ENCODE results near the gene DES. TPM values are rescaled to one million over a fixed set of nuclear protein-coding genes. Genes with fewer than 3 reads are reported as not detected.

DES gene
- total RNA-seq, 2 donors from 2014 or later: 12.7 to 23.1 TPM

GRCh38 chr2:219435701-219436100 lies 17.5 kb downstream of the DES start:
- H3K27me3 ChIP-seq: peaks cover 7 to 15% of the 10 kb centered on the region in 2 donors
- DNase-seq (no peak), ATAC-seq (no peak)
- no peaks in the 10 kb centered on the region for H3K9me3 ChIP-seq
- no peak overlapping the region for H3K27ac ChIP-seq
- TF ChIP-seq CTCF (IDR thresholded peaks at IDR 0.05) (no peak), POLR2A (IDR thresholded peaks at IDR 0.05) (no peak)
- 78 to 89% methylated on average over 5 of the region's 6 CpGs for WGBS, 2 donors
- peaks cover 8% of the 10 kb centered on the region for H3K4me1 ChIP-seq
- intact Hi-C loops (cut with DNase I): no loop called here
- no peak overlapping the region for H3K4me3 ChIP-seq
- no peaks in the 10 kb centered on the region for H3K36me3 ChIP-seq (replicated peaks in 1 of 2; ENCODE audit: insufficient read depth in 1 of 2, low read depth in 2 of 2)

- no peak for ATAC-seq
- H3K27me3 ChIP-seq: peaks cover 7 to 15% of the 10 kb centered on the region in 2 donors
- WGBS, 2 donors: 75 to 84% methylated on average over 5 of the region's 5 CpGs
Measured at GRCh38 chr2:219436491-219436890, 18.3 kb downstream of the DES start.

GRCh38 chr2:219437141-219437540 lies 19.0 kb downstream of the DES start:
- DNase-seq (no peak), ATAC-seq (no peak)
- H3K9me3 ChIP-seq: no peaks in the 10 kb centered on the region
- peaks cover 15% of the 10 kb centered on the region for H3K4me1 ChIP-seq
- H3K27me3 ChIP-seq: peaks cover 7 to 15% of the 10 kb centered on the region in 2 donors
- WGBS, 2 donors: 82 to 87% methylated on average over 3 of the region's 3 CpGs
- H3K36me3 ChIP-seq (replicated peaks in 1 of 2; ENCODE audit: insufficient read depth in 1 of 2, low read depth in 2 of 2): no peaks in the 10 kb centered on the region
- no peak overlapping the region for H3K27ac ChIP-seq
- intact Hi-C loops (cut with DNase I): no loop called here
- TF ChIP-seq POLR2A (IDR thresholded peaks at IDR 0.05): no peak
- no peak overlapping the region for H3K4me3 ChIP-seq

More at GRCh38 chr2:219436491-219436890, 18.3 kb downstream of the DES start:
- no peak overlapping the region for H3K27ac ChIP-seq
- TF ChIP-seq POLR2A (IDR thresholded peaks at IDR 0.05) (no peak), CTCF (IDR thresholded peaks at IDR 0.05) (no peak)
- no peaks in the 10 kb centered on the region for H3K9me3 ChIP-seq
- no peaks in the 10 kb centered on the region for H3K36me3 ChIP-seq (replicated peaks in 1 of 2; ENCODE audit: insufficient read depth in 1 of 2, low read depth in 2 of 2)
- H3K4me3 ChIP-seq: no peak overlapping the region
- no peak for DNase-seq
- H3K4me1 ChIP-seq: peaks cover 13% of the 10 kb centered on the region
- intact Hi-C loops (cut with DNase I): no loop called here

GRCh38 chr2:219437690-219438206 lies 19.6 kb downstream of the DES start:
- H3K36me3 ChIP-seq (replicated peaks in 1 of 2; ENCODE audit: insufficient read depth in 1 of 2, low read depth in 2 of 2): no peaks in the 10 kb centered on the region
- no peak for ATAC-seq
- H3K9me3 ChIP-seq: no peaks in the 10 kb centered on the region
- H3K27me3 ChIP-seq: peaks cover 7 to 17% of the 10 kb centered on the region in 2 donors
- no peak for DNase-seq
- H3K4me1 ChIP-seq: peaks cover 15% of the 10 kb centered on the region
- intact Hi-C loops (cut with DNase I): no loop called here
- WGBS, 2 donors: 55 to 61% methylated on average over 4 to 6 of the region's 6 CpGs
- H3K27ac ChIP-seq: no peak overlapping the region
- no peak for TF ChIP-seq POLR2A (IDR thresholded peaks at IDR 0.05)
- TF ChIP-seq CTCF (IDR thresholded peaks at IDR 0.05): no peak
- no peak overlapping the region for H3K4me3 ChIP-seq

- ATAC-seq: no peak
- WGBS, 2 donors: 72 to 76% methylated on average over 4 of the region's 4 CpGs
- H3K4me1 ChIP-seq: peaks cover 15% of the 10 kb centered on the region
- no peak for DNase-seq
- no peak overlapping the region for H3K27ac ChIP-seq
- intact Hi-C loops (cut with DNase I): no loop called here
- no peaks in the 10 kb centered on the region for H3K9me3 ChIP-seq
- no peak overlapping the region for H3K4me3 ChIP-seq
- TF ChIP-seq CTCF (IDR thresholded peaks at IDR 0.05): no peak
- no peak for TF ChIP-seq POLR2A (IDR thresholded peaks at IDR 0.05)
- no peaks in the 10 kb centered on the region for H3K36me3 ChIP-seq (replicated peaks in 1 of 2; ENCODE audit: insufficient read depth in 1 of 2, low read depth in 2 of 2)
- H3K27me3 ChIP-seq: peaks cover 7 to 18% of the 10 kb centered on the region in 2 donors
Measured at GRCh38 chr2:219438453-219438852, 20.3 kb downstream of the DES start.

Measured in body of pancreas (tissue), 4 donors.